ENCODE measurements around the gene ADARB1. TPM values are rescaled to one million over a fixed set of nuclear protein-coding genes. Genes with fewer than 3 reads are reported as not detected.

Gene ADARB1
- total and polyA plus RNA-seq, 12 donors: 7.2 to 21.6 (median 16.1) TPM

GRCh38 chr21:45103971-45104520 lies 29.7 kb downstream of the ADARB1 start:
- H3K36me3 ChIP-seq (replicated peaks in 1 of 2): no peaks in the 10 kb centered on the region
- H3K9me3 ChIP-seq (replicated peaks in 1 of 3): no peaks in the 10 kb centered on the region
- whole genome bisulfite sequencing, 4 donors: 77 to 86% (median 82%) methylated on average over 9 of the region's 9 CpGs
- H3K27ac ChIP-seq: no peak overlapping the region
- TF ChIP-seq, protein P1, sequence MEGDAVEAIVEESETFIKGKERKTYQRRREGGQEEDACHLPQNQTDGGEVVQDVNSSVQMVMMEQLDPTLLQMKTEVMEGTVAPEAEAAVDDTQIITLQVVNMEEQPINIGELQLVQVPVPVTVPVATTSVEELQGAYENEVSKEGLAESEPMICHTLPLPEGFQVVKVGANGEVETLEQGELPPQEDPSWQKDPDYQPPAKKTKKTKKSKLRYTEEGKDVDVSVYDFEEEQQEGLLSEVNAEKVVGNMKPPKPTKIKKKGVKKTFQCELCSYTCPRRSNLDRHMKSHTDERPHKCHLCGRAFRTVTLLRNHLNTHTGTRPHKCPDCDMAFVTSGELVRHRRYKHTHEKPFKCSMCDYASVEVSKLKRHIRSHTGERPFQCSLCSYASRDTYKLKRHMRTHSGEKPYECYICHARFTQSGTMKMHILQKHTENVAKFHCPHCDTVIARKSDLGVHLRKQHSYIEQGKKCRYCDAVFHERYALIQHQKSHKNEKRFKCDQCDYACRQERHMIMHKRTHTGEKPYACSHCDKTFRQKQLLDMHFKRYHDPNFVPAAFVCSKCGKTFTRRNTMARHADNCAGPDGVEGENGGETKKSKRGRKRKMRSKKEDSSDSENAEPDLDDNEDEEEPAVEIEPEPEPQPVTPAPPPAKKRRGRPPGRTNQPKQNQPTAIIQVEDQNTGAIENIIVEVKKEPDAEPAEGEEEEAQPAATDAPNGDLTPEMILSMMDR (IDR thresholded peaks at IDR 0.05): no peak
- TF ChIP-seq POLR2A (IDR thresholded peaks at IDR 0.05): no peak
- H3K4me3 ChIP-seq: no peak overlapping the region
- DNase-seq: no peak
- no peaks in the 10 kb centered on the region for H3K27me3 ChIP-seq
- intact Hi-C loops (cut with DNase I): no loop called here
- peaks cover 10 to 24% of the 10 kb centered on the region in 2 donors for H3K4me1 ChIP-seq (replicated peaks in 1 of 2)

DNA sequence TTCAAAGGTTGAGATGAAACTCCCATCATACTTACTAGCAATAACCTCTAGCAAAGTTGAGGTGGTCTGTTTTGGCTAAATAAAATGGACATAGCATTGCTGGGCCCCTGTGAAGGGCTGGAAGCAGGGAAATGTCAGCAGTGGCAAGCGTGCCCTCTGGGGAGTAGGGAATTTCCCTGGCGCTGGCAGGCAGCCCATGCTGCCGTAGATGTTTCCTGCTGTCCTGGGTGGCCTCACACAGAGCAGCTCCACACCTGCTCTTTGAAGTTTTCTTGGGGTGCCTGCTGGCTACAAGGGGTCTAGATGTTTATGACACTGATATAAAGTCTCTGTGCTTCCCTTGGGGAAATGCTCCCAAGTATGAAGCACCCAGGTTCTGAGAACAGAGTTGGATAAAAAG lies 30.2 kb downstream of the ADARB1 start:
- DNase-seq: peak in 1 of 7 donors; percentile 38
- H3K9me3 ChIP-seq (replicated peaks in 1 of 3): no peaks in the 10 kb centered on the region
- H3K27me3 ChIP-seq: no peaks in the 10 kb centered on the region
- no peak overlapping the region for H3K27ac ChIP-seq
- peaks cover 10 to 26% of the 10 kb centered on the region in 2 donors for H3K4me1 ChIP-seq (replicated peaks in 1 of 2)
- H3K4me3 ChIP-seq: no peak overlapping the region
- no peaks in the 10 kb centered on the region for H3K36me3 ChIP-seq (replicated peaks in 1 of 2)
- 17 to 41% (median 35%) methylated on average over 2 to 3 of the region's 3 CpGs for WGBS, 4 donors
- no peak for TF ChIP-seq POLR2A (IDR thresholded peaks at IDR 0.05)
- TF ChIP-seq, protein P1 (IDR thresholded peaks at IDR 0.05): no peak
- intact Hi-C loops (cut with DNase I): no loop called here

DNA sequence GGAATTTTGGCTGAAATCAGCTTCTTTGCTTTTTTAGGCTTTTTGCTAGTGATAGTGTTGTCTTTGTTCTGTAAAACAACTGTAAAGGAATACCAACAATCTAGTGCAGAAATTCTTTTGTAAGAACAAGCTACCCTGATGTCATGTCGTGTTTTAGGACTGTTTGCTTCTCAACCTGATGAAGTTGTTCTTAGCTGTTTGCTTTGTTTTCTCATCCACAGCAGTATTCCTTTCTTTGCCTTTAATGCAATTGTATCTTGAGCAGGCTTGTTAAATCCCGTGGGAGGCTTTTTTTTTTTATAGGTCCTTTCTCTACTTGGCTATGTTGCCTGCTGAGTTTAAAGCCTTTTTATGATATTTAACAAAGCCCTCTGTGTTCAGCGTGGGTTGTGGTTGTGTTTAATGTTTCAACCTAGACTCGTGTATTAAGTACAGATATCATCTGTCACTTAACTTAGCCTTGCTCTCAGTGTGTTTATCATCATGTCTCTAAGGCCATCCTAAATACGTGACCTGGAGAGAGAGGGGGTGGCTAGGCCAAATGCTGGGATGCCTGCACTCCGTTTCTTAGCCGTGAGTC lies 31.6 kb downstream of the ADARB1 start:
- Histone ChIP-seq H3K4me1 (replicated peaks in 1 of 2) (peaks cover 10 to 39% of the 10 kb centered on the region in 2 donors), H3K27me3 (no peaks in the 10 kb centered on the region), H3K4me3 (no peak overlapping the region), H3K36me3 (replicated peaks in 1 of 2) (no peaks in the 10 kb centered on the region), H3K9me3 (replicated peaks in 1 of 3) (no peaks in the 10 kb centered on the region), H3K27ac (no peak overlapping the region)
- 74 to 81% (median 78%) methylated on average over 7 of the region's 7 CpGs for WGBS, 4 donors
- DNase-seq: no peak
- intact Hi-C loops (cut with DNase I): no loop called here
- TF ChIP-seq, protein P1 (IDR thresholded peaks at IDR 0.05): no peak
- TF ChIP-seq POLR2A (IDR thresholded peaks at IDR 0.05): no peak

DNA sequence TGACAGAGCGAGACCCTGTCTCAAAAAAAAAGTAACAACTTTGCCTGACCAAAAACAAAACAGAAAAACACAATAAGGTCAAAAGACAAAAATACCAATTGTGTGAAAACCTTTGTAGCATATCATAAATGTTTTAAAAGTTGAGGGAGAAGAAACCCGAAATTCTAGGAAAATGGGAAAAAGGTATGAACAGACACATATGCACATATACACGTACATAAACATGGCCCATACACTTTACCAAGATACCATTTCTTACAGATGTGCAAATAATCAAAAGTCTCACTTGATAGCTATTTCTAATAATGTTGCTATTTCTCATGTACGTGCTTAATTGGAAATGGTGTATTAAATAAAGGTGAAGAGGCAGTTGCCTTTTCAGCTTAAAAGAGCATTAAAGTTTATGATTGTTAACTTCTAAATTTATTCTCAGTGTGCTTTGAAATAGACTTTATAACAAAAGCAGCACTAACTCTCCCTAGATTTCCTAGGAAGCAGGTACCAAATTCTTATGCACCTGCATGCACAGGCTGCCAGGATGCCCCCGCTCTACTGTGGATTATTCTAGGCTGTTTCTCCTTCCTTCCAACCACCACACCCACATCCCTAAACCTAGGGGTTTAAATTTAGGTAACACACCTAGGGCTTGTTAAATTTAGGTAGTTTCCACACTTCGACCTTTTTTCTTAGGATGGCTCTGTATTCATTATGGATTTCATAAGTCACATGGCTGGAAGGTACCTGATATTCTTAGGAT lies 33.8 kb downstream of the ADARB1 start:
- peaks cover 5 to 27% of the 10 kb centered on the region in 2 donors for H3K4me1 ChIP-seq (replicated peaks in 1 of 2)

More for the DNA sequence above, 33.8 kb downstream of the ADARB1 start:
- TF ChIP-seq POLR2A (IDR thresholded peaks at IDR 0.05): no peak
- TF ChIP-seq, protein P1 (IDR thresholded peaks at IDR 0.05): no peak
- DNase-seq: no peak
- Histone ChIP-seq H3K4me3 (no peak overlapping the region), H3K9me3 (replicated peaks in 1 of 3) (no peaks in the 10 kb centered on the region), H3K36me3 (replicated peaks in 1 of 2) (no peaks in the 10 kb centered on the region), H3K27ac (no peak overlapping the region), H3K27me3 (no peaks in the 10 kb centered on the region)
- WGBS, 4 donors: 92 to 96% (median 95%) methylated on average over 6 of the region's 6 CpGs
- intact Hi-C loops (cut with DNase I): no loop called here
